OCI-LY7 (cell line): ENCODE measurements around the gene ANKRD11. TPM values are rescaled to one million over a fixed set of nuclear protein-coding genes. Genes with fewer than 3 reads are reported as not detected.

ENCODE experiments used
- BruUV-seq: library from RNA; stranded (reverse); fragments of 400-500 nt; replicated peaks from 2 replicates; lab custom pipeline; 2021; lab: Mats Ljungman, UMichigan
- CTCF ChIA-PET: fragments of 300-600 bp; sonication (Branson Sonifier 250); formaldehyde crosslinking; loops from one replicate; lab custom pipeline; 2022; ENCODE audit warnings: antibody characterized with exemption; ENCODE audit not compliant: unreplicated experiment; lab: Charles Lee
- POLR2A ChIA-PET: fragments of 300-600 bp; sonication (Branson Sonifier 250); formaldehyde crosslinking; loops from one replicate; lab custom pipeline; 2022; ENCODE audit warnings: antibody characterized with exemption; lab: Charles Lee
- DNase-seq: peaks from one replicate; pipeline ENCODE4 v3.0.0-alpha.2; 2015; ENCODE audit warnings: low spot score
- H2AFZ ChIP-seq: fragments of 200-600 bp; sonication (generic), shearing (Covaris generic); 2 replicates; pipeline ENCODE4 v1.6.1; 2014; ENCODE audit warnings: mild to moderate bottlenecking, antibody characterized with exemption, low read length, moderate library complexity
- H3K27ac ChIP-seq: fragments of 200-600 bp; sonication (generic); 2 replicates; pipeline ENCODE4 v1.5.1; 2014; ENCODE audit warnings: mixed run types, low read depth, mild to moderate bottlenecking, moderate library complexity, low read length, inconsistent platforms; ENCODE audit not compliant: poor library complexity, severe bottlenecking
- H3K36me3 ChIP-seq: fragments of 200-600 bp; sonication (generic); 2 replicates; pipeline ENCODE4 v1.6.1; 2014; ENCODE audit warnings: mild to moderate bottlenecking, antibody characterized with exemption, low read length, moderate library complexity, mixed read lengths; ENCODE audit not compliant: insufficient read depth
- H3K4me1 ChIP-seq: fragments of 200-600 bp; sonication (generic); 2 replicates; pipeline ENCODE4 v1.5.1; 2014; ENCODE audit warnings: mild to moderate bottlenecking, low read length; ENCODE audit not compliant: insufficient read depth, poor library complexity, severe bottlenecking
- H3K4me2 ChIP-seq: fragments of 200-600 bp; sonication (generic); 2 replicates; pipeline ENCODE4 v1.6.1; 2014; ENCODE audit warnings: mild to moderate bottlenecking, low read length
- H3K4me3 ChIP-seq: fragments of 200-600 bp; sonication (generic); 2 replicates; pipeline ENCODE4 v1.5.1; 2014; ENCODE audit warnings: mild to moderate bottlenecking, low read depth, low read length; ENCODE audit not compliant: poor library complexity, severe bottlenecking
- H3K79me2 ChIP-seq: fragments of 200-600 bp; sonication (generic); 2 replicates; pipeline ENCODE4 v1.6.1; 2016; ENCODE audit warnings: low read depth, mild to moderate bottlenecking, low read length, moderate library complexity, mixed read lengths; ENCODE audit not compliant: insufficient read depth
- H3K9me2 ChIP-seq: fragments of 200-600 bp; sonication (generic); 2 replicates; pipeline ENCODE4 v1.6.1; 2016; ENCODE audit warnings: mild to moderate bottlenecking, low read length, mixed read lengths; ENCODE audit not compliant: insufficient read depth
- H3K9me3 ChIP-seq: fragments of 200-600 bp; sonication (generic); 2 replicates; pipeline ENCODE4 v1.6.1; 2014; ENCODE audit warnings: mild to moderate bottlenecking, mixed run types, low read length, mixed read lengths
- H4K20me1 ChIP-seq: fragments of 200-600 bp; sonication (generic); 2 replicates; pipeline ENCODE4 v1.6.1; 2014; ENCODE audit warnings: mild to moderate bottlenecking, antibody characterized with exemption, low read length, moderate library complexity, mixed read lengths; ENCODE audit not compliant: insufficient read depth
- EZH2phosphoT487 ChIP-seq: fragments of 200-600 bp; sonication (generic); IDR thresholded peaks from 2 replicates; pipeline ENCODE4 v1.6.1; 2018; ENCODE audit warnings: low read depth, borderline replicate concordance, mild to moderate bottlenecking, mixed run types, antibody characterized with exemption, low read length, moderate library complexity, mixed read lengths
- intact Hi-C: fragments of 100-400 bp; cut with micrococcal nuclease; formaldehyde crosslinking; loops from one replicate; pipeline ENCODE4 v1.10.0; 2022; ENCODE audit not compliant: unreplicated experiment
- total RNA-seq, 2 experiments: library from RNA; depleted of rRNA in 1 of 2; stranded (reverse); fragments of >200 nt in 1 of 2; shearing (Covaris generic) in 1 of 2; gene quantifications; 2 replicates each; pipeline ENCODE4 v1.2.3, GENCODE V29; 2014 to 2022
- TF ChIP-seq, protein P1 (sequence below): fragments of 200-600 bp; sonication (generic); conservative IDR thresholded peaks from 2 replicates; pipeline ENCODE4 v1.5.1; 2014; ENCODE audit warnings: mild to moderate bottlenecking, antibody characterized with exemption, low read length, moderate library complexity, mixed read lengths

Gene ANKRD11
- total RNA-seq, 2 experiments from 2014 or later: 89.1 to 251 TPM

DNA sequence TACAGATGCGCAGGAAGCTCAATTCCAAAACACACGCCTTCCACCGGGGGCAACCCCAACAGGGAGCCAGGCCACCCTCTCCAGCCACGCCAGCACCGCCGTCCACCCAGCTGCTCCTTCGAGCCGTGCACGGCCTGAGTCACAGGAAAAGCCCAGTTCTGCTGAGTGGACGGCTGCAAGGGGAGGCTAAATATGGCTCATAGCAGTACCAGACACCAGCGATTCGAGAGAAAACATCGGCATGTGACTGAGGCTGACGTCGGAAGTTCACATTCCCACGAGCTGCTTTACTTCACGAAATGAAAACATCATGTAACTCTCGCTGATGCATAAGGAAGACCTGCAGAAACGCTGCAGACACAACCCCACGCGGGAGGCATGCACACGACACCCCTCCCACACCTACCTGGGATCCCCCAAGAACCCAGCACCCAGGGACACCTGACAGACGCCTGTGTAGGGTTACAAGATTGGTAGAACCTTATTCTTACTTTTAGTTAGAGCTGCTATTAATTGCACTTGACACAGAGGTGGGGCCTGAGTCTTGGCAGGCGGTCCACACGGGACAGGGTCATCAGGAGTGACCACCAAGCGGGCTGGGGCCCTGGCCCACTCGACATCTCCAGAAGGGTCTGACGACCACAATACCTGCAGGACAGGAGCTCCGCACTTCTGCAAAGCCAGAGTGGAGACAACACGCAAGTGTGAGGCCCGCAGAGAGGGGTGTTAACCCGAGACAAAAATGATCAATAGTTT lies 116.8 kb downstream of the ANKRD11 start:
- no peak overlapping the region for H3K4me2 ChIP-seq
- peaks cover 30% of the 10 kb centered on the region for H3K4me1 ChIP-seq
- BruUV-seq: no TSS peak
- no peak for TF ChIP-seq EZH2phosphoT487
- TF ChIP-seq, protein P1, sequence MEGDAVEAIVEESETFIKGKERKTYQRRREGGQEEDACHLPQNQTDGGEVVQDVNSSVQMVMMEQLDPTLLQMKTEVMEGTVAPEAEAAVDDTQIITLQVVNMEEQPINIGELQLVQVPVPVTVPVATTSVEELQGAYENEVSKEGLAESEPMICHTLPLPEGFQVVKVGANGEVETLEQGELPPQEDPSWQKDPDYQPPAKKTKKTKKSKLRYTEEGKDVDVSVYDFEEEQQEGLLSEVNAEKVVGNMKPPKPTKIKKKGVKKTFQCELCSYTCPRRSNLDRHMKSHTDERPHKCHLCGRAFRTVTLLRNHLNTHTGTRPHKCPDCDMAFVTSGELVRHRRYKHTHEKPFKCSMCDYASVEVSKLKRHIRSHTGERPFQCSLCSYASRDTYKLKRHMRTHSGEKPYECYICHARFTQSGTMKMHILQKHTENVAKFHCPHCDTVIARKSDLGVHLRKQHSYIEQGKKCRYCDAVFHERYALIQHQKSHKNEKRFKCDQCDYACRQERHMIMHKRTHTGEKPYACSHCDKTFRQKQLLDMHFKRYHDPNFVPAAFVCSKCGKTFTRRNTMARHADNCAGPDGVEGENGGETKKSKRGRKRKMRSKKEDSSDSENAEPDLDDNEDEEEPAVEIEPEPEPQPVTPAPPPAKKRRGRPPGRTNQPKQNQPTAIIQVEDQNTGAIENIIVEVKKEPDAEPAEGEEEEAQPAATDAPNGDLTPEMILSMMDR: no peak
- POLR2A ChIA-PET: interaction anchor here (0.6 kb wide), 2 partner anchors 17 to 122 kb away, joined by 3 to 4 read pairs; no protein-coding TSS in a partner anchor
- no peak overlapping the region for H3K4me3 ChIP-seq
- no peaks in the 10 kb centered on the region for H3K9me2 ChIP-seq
- H3K36me3 ChIP-seq: peaks cover 47% of the 10 kb centered on the region
- no peak overlapping the region for H3K27ac ChIP-seq
- no peaks in the 10 kb centered on the region for H3K9me3 ChIP-seq
- H3K79me2 ChIP-seq: peaks cover 99% of the 10 kb centered on the region
- no peak overlapping the region for H2AFZ ChIP-seq
- CTCF ChIA-PET: no interaction called here
- intact Hi-C loops: no loop called here
- no peak for DNase-seq
- H4K20me1 ChIP-seq: peaks cover 13% of the 10 kb centered on the region

DNA sequence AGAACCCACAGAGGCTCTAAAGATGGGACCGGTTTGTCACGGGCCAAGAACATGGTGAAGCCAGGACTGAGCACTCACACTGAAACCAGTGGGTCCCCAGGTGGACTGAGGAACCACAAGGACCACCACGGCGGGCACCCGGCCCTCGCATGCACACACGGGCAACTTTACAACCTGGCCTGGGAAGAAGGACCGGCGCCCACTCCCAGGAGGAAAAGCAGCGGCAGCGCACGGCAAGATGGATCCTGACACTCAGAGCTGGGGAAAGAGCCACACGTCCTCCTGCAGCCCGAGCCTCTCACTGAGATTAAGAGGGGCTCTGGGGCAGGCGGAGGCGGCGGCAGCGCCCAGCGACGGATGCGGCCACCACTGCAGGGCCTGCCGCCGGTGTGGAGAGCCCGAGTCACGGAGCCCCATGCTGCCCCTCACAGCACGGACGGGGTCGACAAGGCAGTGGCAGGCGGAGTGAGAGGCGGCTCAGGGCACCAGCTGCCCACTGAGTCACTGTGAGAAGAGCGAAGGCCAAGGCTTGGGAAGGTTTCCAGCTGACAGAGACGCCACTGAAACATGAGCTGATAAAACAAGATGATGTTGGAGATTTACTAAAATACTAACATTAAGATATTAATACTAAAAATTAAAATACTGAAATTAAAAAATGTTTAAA lies 118.3 kb downstream of the ANKRD11 start:
- TF ChIP-seq, protein P1: no peak
- no peak for TF ChIP-seq EZH2phosphoT487
- peaks cover 31% of the 10 kb centered on the region for H3K4me1 ChIP-seq
- H3K9me3 ChIP-seq: no peaks in the 10 kb centered on the region
- no peaks in the 10 kb centered on the region for H3K9me2 ChIP-seq
- no peak overlapping the region for H3K4me3 ChIP-seq
- no TSS peak for BruUV-seq
- POLR2A ChIA-PET: no interaction called here
- H3K27ac ChIP-seq: no peak overlapping the region
- intact Hi-C loops: no loop called here
- H3K79me2 ChIP-seq: peaks cover 99% of the 10 kb centered on the region
- H2AFZ ChIP-seq: no peak overlapping the region
- H4K20me1 ChIP-seq: 0 out of 2 replicates have a peak, but pooled peaks cover 5% of the 10 kb centered on the region
- CTCF ChIA-PET: no interaction called here
- DNase-seq: no peak
- H3K36me3 ChIP-seq: peaks cover 41% of the 10 kb centered on the region
- no peak overlapping the region for H3K4me2 ChIP-seq

DNA sequence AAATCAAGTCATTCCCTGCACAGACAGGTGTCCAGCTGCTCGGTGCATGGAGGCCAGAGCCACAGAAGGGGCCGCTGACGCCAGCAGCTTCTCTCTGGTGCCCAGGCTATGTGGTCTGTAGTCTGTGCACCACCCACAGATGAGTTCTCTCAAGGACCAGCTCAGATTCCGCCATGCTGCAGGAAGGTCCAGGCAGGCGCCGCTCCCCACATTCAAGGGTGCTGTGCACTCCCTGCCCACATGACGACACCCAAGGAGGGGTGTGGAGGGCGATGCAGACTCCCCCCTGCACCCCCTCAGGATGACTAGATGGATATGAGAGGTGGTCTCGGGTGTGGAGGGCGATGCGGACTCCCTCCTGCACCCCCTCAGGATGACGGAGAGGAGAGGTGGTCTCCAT lies 119.0 kb downstream of the ANKRD11 start:
- ChIA-PET POLR2A (no interaction called here), CTCF (no interaction called here)
- Histone ChIP-seq H3K4me2 (no peak overlapping the region), H3K4me3 (no peak overlapping the region), H3K36me3 (peaks cover 41% of the 10 kb centered on the region), H3K27ac (no peak overlapping the region), H3K9me3 (no peaks in the 10 kb centered on the region), H3K79me2 (peaks cover 99% of the 10 kb centered on the region), H2AFZ (no peak overlapping the region), H4K20me1 (0 out of 2 replicates have a peak, but pooled peaks cover 5% of the 10 kb centered on the region), H3K4me1 (peaks cover 31% of the 10 kb centered on the region), H3K9me2 (no peaks in the 10 kb centered on the region)
- no peak for DNase-seq
- intact Hi-C loops: no loop called here
- no peak for TF ChIP-seq EZH2phosphoT487
- no TSS peak for BruUV-seq
